ENCODE data around the gene DPF3. TPM values are rescaled to one million over a fixed set of nuclear protein-coding genes. Genes with fewer than 3 reads are reported as not detected.

DPF3 gene
- total and polyA plus RNA-seq, 12 donors: 0.91 to 6.0 (median 2.9) TPM

DNA sequence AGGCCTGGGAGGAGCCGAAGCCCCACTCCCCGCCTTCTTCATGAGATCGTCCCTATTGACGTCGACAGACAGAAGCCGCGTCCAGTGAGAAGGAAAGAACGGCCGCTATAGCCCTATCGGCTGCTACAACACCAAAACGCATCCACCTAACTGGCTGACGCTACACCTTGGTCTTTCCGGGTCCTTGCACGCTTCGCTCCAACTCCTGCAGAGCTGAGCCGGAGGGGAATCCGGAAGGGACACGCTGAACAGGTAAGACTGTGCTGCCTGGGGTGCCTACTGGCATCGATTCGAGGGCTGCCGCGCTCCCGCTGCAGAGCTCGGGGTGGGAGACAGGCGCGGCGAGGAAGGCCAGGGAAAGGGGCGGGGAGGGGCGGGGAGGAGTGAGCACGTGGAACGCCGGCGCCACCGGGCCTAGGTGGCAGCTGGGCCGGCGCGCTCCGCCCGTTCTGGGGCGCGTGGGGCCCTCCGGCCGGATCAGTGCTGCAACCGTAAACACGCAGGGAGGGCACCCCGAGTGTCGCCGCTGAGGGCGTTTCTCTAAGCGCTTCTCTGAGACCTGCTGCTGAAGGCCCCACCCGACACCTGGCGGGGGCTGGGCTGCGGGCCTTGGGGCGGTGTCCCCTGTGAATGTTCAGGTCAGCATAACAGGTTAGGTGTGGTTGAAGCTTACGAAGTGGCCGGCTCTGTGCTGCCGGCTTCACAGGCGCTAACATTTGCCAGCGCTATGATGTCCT lies 32.6 kb upstream of the DPF3 start, which contains the start of gene DCAF4:
TSS of gene DCAF4 (plus strand) at position 173 of the 737 bp plus-strand sequence. CDS start 11,515 bp downstream, outside the sequence.
- Histone ChIP-seq H3K27me3 (no peaks in the 10 kb centered on the region), H3K4me3 (peak within 1 kb of the TSS; percentile 27 to 92 (median 78)), H3K36me3 (replicated peaks in 1 of 2) (no peaks in the 10 kb centered on the region), H3K27ac (peak within 1 kb of the TSS in 4 of 5 donors; percentile 49 to 84 (median 80)), H3K9me3 (replicated peaks in 1 of 3) (no peaks in the 10 kb centered on the region), H3K4me1 (replicated peaks in 1 of 2) (peaks cover 0 to 4% of the 10 kb centered on the region in 2 donors)
- WGBS, 4 donors: 0 to 1% (median 0%) methylated on average over 20 to 59 of the region's 59 CpGs
- intact Hi-C loops (cut with DNase I): no loop called here
- peak; percentile 97 to 99 (median 98) for DNase-seq
- peak; percentile 25 to 69 for TF ChIP-seq POLR2A (IDR thresholded peaks at IDR 0.05)
- peak in 1 of 6 experiments; percentile 14 for TF ChIP-seq CTCF (IDR thresholded peaks at IDR 0.05)

GRCh38 chr14:72925815-72926291 lies 32.0 kb upstream of the DPF3 start:
- Histone ChIP-seq H3K27me3 (no peaks in the 10 kb centered on the region), H3K27ac (peak overlapping the region in 3 of 5 donors; percentile 62 to 84 (median 62)), H3K4me3 (peak overlapping the region in 2 of 4 donors; percentile 65 to 90), H3K9me3 (replicated peaks in 1 of 3) (no peaks in the 10 kb centered on the region), H3K4me1 (replicated peaks in 1 of 2) (peaks cover 0 to 4% of the 10 kb centered on the region in 2 donors), H3K36me3 (replicated peaks in 1 of 2) (no peaks in the 10 kb centered on the region)
- TF ChIP-seq CTCF (IDR thresholded peaks at IDR 0.05) (no peak), POLR2A (IDR thresholded peaks at IDR 0.05) (peak in 1 of 2 donors; percentile 1)
- DNase-seq: no peak
- 4 to 9% (median 6%) methylated on average over 14 to 33 of the region's 33 CpGs for WGBS, 4 donors
- intact Hi-C loops (cut with DNase I): no loop called here

DNA sequence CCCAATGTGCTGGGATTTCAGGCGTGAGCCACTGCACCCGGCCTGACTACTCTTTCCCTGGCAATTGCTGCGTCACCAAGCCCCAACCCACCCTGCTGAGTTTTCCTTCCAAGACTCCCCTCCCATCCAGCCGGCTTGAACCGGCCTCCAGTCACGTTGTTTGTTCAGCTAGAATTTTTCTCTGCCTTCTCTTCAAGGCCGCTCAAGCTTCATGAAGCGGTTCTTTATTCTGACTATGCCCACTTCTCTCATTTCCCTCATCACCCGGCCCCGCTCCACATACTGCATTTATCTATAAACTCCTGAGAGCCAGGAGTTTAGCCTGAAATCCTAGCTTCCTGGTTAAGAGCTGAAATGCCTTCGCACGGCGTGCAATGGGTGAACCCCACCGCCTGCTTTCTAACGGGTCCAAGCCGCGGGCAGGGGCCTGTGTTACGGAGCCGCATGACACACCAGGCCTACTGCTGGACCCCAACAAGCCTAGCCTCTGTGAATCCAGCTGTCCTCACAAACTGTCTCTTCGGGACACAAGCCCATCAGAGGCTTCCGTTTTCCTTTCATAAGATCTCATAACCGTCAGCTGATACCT lies 31.4 kb upstream of the DPF3 start:
- intact Hi-C loops (cut with DNase I): no loop called here
- no peaks in the 10 kb centered on the region for H3K36me3 ChIP-seq (replicated peaks in 1 of 2)
- H3K27me3 ChIP-seq: no peaks in the 10 kb centered on the region
- peak in 1 of 7 donors; percentile 33 for DNase-seq
- no peaks in the 10 kb centered on the region for H3K9me3 ChIP-seq (replicated peaks in 1 of 3)
- peaks cover 0 to 4% of the 10 kb centered on the region in 2 donors for H3K4me1 ChIP-seq (replicated peaks in 1 of 2)
- no peak overlapping the region for H3K4me3 ChIP-seq
- 80 to 85% (median 82%) methylated on average over 22 of the region's 22 CpGs for WGBS, 4 donors
- TF ChIP-seq POLR2A (IDR thresholded peaks at IDR 0.05): no peak
- no peak overlapping the region for H3K27ac ChIP-seq

GRCh38 chr14:72924337-72924736 lies 30.4 kb upstream of the DPF3 start:
- H3K4me1 ChIP-seq (replicated peaks in 1 of 2): peaks cover 0 to 4% of the 10 kb centered on the region in 2 donors
- no peak overlapping the region for H3K4me3 ChIP-seq
- WGBS, 4 donors: 66 to 74% (median 66%) methylated on average over 5 of the region's 5 CpGs
- intact Hi-C loops (cut with DNase I): no loop called here
- TF ChIP-seq POLR2A (IDR thresholded peaks at IDR 0.05) (no peak), CTCF (IDR thresholded peaks at IDR 0.05) (no peak)
- peak in 5 of 7 donors; percentile 35 to 55 (median 40) for DNase-seq
- H3K27ac ChIP-seq: no peak overlapping the region
- no peaks in the 10 kb centered on the region for H3K9me3 ChIP-seq (replicated peaks in 1 of 3)
- no peaks in the 10 kb centered on the region for H3K27me3 ChIP-seq
- H3K36me3 ChIP-seq (replicated peaks in 1 of 2): no peaks in the 10 kb centered on the region

Data from adrenal gland (tissue), 12 donors.